Endothelial cell of umbilical vein (primary cell): ENCODE measurements around the gene BCO1. TPM values are rescaled to one million over a fixed set of nuclear protein-coding genes. Genes with fewer than 3 reads are reported as not detected.

Source experiments
- BruUV-seq: library from RNA; stranded (reverse); fragments of 400-500 nt; replicated peaks from 2 replicates; lab custom pipeline; 2021; lab: Mats Ljungman, UMichigan
- CTCF ChIA-PET: fragments of 300-600, 350-600 bp; sonication (Branson Sonifier 250); formaldehyde crosslinking; loops from one replicate; lab custom pipeline; 2021; ENCODE audit warnings: antibody characterized with exemption, inconsistent platforms; lab: Charles Lee
- POLR2A ChIA-PET: fragments of 300-600, 350-600 bp; sonication (Branson Sonifier 250); formaldehyde crosslinking; loops from one replicate; lab custom pipeline; 2021; ENCODE audit warnings: antibody characterized with exemption, inconsistent platforms; lab: Charles Lee
- DNase-seq: peaks from one replicate; pipeline ENCODE4 v3.0.0-alpha.2; 2011; ENCODE audit warnings: low read depth, low spot score
- FAIRE-seq: peaks from 2 replicates; lab custom pipeline; 2011; peaks lifted over from hg19 to GRCh38; lab: Jason Lieb, UNC
- H2AFZ ChIP-seq: 2 replicates; pipeline ENCODE4 v1.6.0; 2012; ENCODE audit warnings: low read depth, low read length, control low read depth, inconsistent platforms
- H3K27ac ChIP-seq: 2 replicates; pipeline ENCODE4 v1.5.1; 2011; ENCODE audit warnings: low read depth, mild to moderate bottlenecking, control low read depth, low read length, moderate library complexity; ENCODE audit not compliant: insufficient read depth
- H3K27me3 ChIP-seq, 2 experiments: 2 replicates each; pipeline versions ENCODE4 v1.6.0 to v1.6.1; 2011; ENCODE audit warnings: low read length in 2 of 2, mixed read lengths in 1 of 2; ENCODE audit not compliant: control insufficient read depth in 2 of 2, insufficient read depth in 2 of 2
- H3K36me3 ChIP-seq, 2 experiments: 2 replicates in 1 of 2; 3 replicates in 1 of 2; pipeline ENCODE4 v1.5.1; 2011; ENCODE audit warnings: low read length in 2 of 2, mild to moderate bottlenecking in 1 of 2, moderate library complexity in 1 of 2; ENCODE audit not compliant: control insufficient read depth in 2 of 2, insufficient read depth in 2 of 2; ENCODE audit errors: extremely low read depth in 1 of 2
- H3K4me1 ChIP-seq: 3 replicates; pipeline ENCODE4 v1.5.1; 2011; ENCODE audit warnings: mild to moderate bottlenecking, low read length; ENCODE audit not compliant: control insufficient read depth, insufficient read depth; ENCODE audit errors: extremely low read depth
- H3K4me2 ChIP-seq: 2 replicates; pipeline ENCODE4 v1.6.1; 2011; ENCODE audit warnings: low read length, control low read depth, mixed read lengths; ENCODE audit not compliant: insufficient read depth
- H3K4me3 ChIP-seq, 3 experiments: fragments of 200-600 bp in 1 of 3; sonication (generic), shearing (Covaris generic) in 1 of 3; replicated peaks in 1 of 3; 2 replicates each; pipeline ENCODE4 v1.5.1; 2011 to 2016; ENCODE audit warnings: control low read depth in 3 of 3, low read length in 3 of 3, mild to moderate bottlenecking in 2 of 3, inconsistent platforms in 1 of 3, low read depth in 1 of 3, moderate library complexity in 1 of 3; ENCODE audit not compliant: insufficient read depth in 1 of 3
- H3K79me2 ChIP-seq: 2 replicates; pipeline ENCODE4 v1.6.0; 2012; ENCODE audit warnings: low read length, inconsistent platforms; ENCODE audit not compliant: control insufficient read depth, insufficient read depth
- H3K9ac ChIP-seq: replicated peaks from 2 replicates; pipeline ENCODE3; 2011; ENCODE audit warnings: low read length, control low read depth; ENCODE audit not compliant: insufficient read depth; ENCODE audit errors: extremely low read depth
- H3K9me1 ChIP-seq: replicated peaks from 3 replicates; pipeline ENCODE4 v1.6.0; 2011; ENCODE audit warnings: mild to moderate bottlenecking, low read length; ENCODE audit not compliant: control insufficient read depth, insufficient read depth; ENCODE audit errors: extremely low read depth
- H3K9me3 ChIP-seq: replicated peaks from 2 replicates; pipeline ENCODE4 v1.5.1; 2012; ENCODE audit warnings: low read length, inconsistent platforms; ENCODE audit not compliant: control insufficient read depth, insufficient read depth
- H4K20me1 ChIP-seq: replicated peaks from 2 replicates; pipeline ENCODE3; 2011; ENCODE audit warnings: mild to moderate bottlenecking, low read length; ENCODE audit not compliant: control insufficient read depth, insufficient read depth; ENCODE audit errors: extremely low read depth
- EZH2 ChIP-seq: IDR thresholded peaks from 2 replicates; pipeline ENCODE4 v1.6.1; 2012; ENCODE audit warnings: borderline replicate concordance, low read depth, mild to moderate bottlenecking, moderate library complexity, low read length, inconsistent platforms; ENCODE audit not compliant: severe bottlenecking
- dilution Hi-C: fragments of 300-500 bp; cut with MboI; formaldehyde crosslinking; loops from one replicate; pipeline ENCODE4 v1.15.0; 2019; ENCODE audit warnings: low sequenced_read_pairs; ENCODE audit not compliant: extremely low pct_ligation_motif_present
- intact Hi-C: fragments of 100-400 bp; cut with micrococcal nuclease; formaldehyde crosslinking; loops from one replicate; pipeline ENCODE4 v1.10.0; 2022
- polyA plus RNA-seq, 4 experiments: library from polyadenylated mRNA; depleted of rRNA in 3 of 4; stranded (reverse) in 3 of 4; unstranded in 1 of 4; fragments of >200 nt; gene quantifications; 2 replicates each; pipeline versions ENCODE4 v1.2.1 to v1.2.3, GENCODE V29; 2011 to 2012; ENCODE audit warnings: missing spikeins in 1 of 4
- total RNA-seq: library from RNA; stranded (reverse); gene quantifications from 2 replicates; pipeline ENCODE4 v1.2.3, GENCODE V29; 2021
- TF ChIP-seq, protein P1 (sequence below): IDR thresholded peaks from 2 replicates; pipeline ENCODE4 v1.6.1; 2011; ENCODE audit not compliant: insufficient read depth, insufficient read length
- TF ChIP-seq, protein P2 (sequence below), 2 donors: IDR thresholded peaks; 1 replicate in 1 of 2; 2 replicates in 1 of 2; pipeline ENCODE4 v1.5.1; 2011; ENCODE audit warnings: low read length in 2 of 2, mild to moderate bottlenecking in 2 of 2, moderate library complexity in 2 of 2, control low read depth in 1 of 2, inconsistent platforms in 1 of 2, low read depth in 1 of 2; ENCODE audit not compliant: insufficient read depth in 1 of 2; ENCODE audit errors: extremely low read depth in 1 of 2

BCO1 gene
- total and polyA plus RNA-seq, 2 donors (not counting 3 experiments of a cell fraction or from before 2014, with no cell fraction given): not detected

DNA sequence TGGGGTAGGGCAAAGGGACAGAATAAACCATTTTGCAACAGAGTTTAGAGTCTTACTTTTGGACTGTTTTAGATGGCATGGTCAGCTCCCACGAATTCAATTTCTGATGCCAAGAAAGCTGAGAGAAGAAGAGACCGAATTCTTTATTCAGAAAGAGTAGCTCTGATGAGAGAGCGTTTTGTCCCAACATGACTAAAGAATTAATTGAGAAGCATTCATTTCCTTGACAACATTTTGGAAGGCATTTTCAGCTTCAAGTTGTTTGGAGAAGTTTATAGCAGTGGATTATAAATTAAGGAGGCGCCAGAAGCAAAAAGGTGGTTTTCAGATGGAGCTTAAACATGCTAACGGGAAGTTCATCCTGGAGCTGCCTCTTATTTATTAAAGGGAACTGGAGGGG lies 88.5 kb downstream of the BCO1 start:
- H3K4me1 ChIP-seq: no peaks in the 10 kb centered on the region

More for the DNA sequence above, 88.5 kb downstream of the BCO1 start:
- no TSS peak for BruUV-seq
- Histone ChIP-seq H4K20me1 (peaks cover 8% of the 10 kb centered on the region), H2AFZ (no peak overlapping the region), H3K4me2 (no peak overlapping the region), H3K27me3 (no peaks in the 10 kb centered on the region), H3K36me3 (no peaks in the 10 kb centered on the region), H3K9ac (no peak overlapping the region), H3K4me3 (no peak overlapping the region), H3K9me3 (no peaks in the 10 kb centered on the region), H3K9me1 (no peaks in the 10 kb centered on the region), H3K27ac (no peak overlapping the region), H3K79me2 (peaks cover 39% of the 10 kb centered on the region)
- no peak for TF ChIP-seq EZH2
- TF ChIP-seq, protein P1, sequence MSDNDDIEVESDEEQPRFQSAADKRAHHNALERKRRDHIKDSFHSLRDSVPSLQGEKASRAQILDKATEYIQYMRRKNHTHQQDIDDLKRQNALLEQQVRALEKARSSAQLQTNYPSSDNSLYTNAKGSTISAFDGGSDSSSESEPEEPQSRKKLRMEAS: no peak
- TF ChIP-seq, protein P2, sequence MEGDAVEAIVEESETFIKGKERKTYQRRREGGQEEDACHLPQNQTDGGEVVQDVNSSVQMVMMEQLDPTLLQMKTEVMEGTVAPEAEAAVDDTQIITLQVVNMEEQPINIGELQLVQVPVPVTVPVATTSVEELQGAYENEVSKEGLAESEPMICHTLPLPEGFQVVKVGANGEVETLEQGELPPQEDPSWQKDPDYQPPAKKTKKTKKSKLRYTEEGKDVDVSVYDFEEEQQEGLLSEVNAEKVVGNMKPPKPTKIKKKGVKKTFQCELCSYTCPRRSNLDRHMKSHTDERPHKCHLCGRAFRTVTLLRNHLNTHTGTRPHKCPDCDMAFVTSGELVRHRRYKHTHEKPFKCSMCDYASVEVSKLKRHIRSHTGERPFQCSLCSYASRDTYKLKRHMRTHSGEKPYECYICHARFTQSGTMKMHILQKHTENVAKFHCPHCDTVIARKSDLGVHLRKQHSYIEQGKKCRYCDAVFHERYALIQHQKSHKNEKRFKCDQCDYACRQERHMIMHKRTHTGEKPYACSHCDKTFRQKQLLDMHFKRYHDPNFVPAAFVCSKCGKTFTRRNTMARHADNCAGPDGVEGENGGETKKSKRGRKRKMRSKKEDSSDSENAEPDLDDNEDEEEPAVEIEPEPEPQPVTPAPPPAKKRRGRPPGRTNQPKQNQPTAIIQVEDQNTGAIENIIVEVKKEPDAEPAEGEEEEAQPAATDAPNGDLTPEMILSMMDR (IDR thresholded peaks at IDR 0.05; ENCODE audit: extremely low read depth in 1 of 2, insufficient read depth in 1 of 2, low read depth in 1 of 2, low read length in 2 of 2): no peak
- FAIRE-seq (no peak), DNase-seq (no peak)
- CTCF ChIA-PET: no interaction called here
- POLR2A ChIA-PET: no interaction called here
- intact Hi-C loops: no loop called here
- dilution Hi-C loops: no loop called here
